ENCODE measurements around the gene KLF16. TPM values are rescaled to one million over a fixed set of nuclear protein-coding genes. Genes with fewer than 3 reads are reported as not detected.

The KLF16 gene
- total RNA-seq, 2 donors from 2014 or later = 7.7 to 11.0 TPM

DNA sequence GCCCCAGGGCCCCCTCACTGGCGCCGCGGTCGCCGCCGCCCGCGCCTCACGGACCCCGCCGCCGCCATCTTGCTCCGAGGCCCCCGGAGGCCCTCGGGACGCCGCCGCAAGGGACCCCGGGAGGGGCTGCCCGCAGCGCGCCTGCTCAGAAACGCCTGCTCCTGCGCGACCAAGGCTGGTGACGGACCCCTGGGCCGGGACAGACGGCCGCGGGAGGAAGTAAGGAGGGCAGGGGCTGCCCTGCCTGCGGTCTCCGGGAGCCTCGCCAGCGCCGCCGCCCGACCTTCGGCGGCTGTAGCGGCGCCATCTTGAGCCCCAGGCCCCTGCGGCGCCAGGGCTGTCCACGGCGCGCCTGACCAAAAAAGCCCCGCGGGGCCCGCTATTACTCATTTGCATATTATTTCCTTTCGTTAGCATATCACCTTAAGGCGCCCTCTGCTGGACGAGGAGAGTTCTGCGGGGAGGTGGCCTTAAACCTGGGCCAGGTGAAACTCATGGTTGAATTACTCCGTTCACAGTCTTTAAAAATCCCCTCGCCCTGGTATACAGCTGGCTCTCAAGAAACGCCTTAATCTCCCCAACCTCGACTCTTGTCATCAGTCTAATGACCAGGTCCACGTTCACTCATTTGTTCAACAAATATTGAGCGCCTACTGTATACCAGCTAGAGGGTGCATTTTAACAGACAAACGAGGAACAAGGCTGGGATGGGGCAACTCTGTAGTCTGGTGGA, 14.8 kb downstream of the KLF16 start, which contains the start of gene REXO1:
TSS of gene REXO1 (minus strand) at position 85 of the 733 bp plus-strand sequence. CDS start 125 bp downstream, outside the sequence.
- Histone ChIP-seq H3K9me3 (no peaks in the 10 kb centered on the region), H3K4me3 (peak within 1 kb of the TSS; percentile 92), H3K27ac (peak within 1 kb of the TSS; percentile 91 to 99), H3K36me3 (no peaks in the 10 kb centered on the region), H3K4me1 (ENCODE audit: control insufficient read depth in 1 of 2, low read depth in 2 of 2) (peaks cover 28 to 43% of the 10 kb centered on the region in 2 donors), H3K27me3 (replicated peaks; ENCODE audit: insufficient read depth) (no peaks in the 10 kb centered on the region)
- peak; percentile 84 for ATAC-seq (ENCODE audit: insufficient number of reproducible peaks, low FRiP score, low read depth)
- DNase-seq (ENCODE audit: low spot score) = peak; percentile 87
- TF ChIP-seq, protein P1, sequence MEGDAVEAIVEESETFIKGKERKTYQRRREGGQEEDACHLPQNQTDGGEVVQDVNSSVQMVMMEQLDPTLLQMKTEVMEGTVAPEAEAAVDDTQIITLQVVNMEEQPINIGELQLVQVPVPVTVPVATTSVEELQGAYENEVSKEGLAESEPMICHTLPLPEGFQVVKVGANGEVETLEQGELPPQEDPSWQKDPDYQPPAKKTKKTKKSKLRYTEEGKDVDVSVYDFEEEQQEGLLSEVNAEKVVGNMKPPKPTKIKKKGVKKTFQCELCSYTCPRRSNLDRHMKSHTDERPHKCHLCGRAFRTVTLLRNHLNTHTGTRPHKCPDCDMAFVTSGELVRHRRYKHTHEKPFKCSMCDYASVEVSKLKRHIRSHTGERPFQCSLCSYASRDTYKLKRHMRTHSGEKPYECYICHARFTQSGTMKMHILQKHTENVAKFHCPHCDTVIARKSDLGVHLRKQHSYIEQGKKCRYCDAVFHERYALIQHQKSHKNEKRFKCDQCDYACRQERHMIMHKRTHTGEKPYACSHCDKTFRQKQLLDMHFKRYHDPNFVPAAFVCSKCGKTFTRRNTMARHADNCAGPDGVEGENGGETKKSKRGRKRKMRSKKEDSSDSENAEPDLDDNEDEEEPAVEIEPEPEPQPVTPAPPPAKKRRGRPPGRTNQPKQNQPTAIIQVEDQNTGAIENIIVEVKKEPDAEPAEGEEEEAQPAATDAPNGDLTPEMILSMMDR (IDR thresholded peaks at IDR 0.05) = peak; percentile 93

DNA sequence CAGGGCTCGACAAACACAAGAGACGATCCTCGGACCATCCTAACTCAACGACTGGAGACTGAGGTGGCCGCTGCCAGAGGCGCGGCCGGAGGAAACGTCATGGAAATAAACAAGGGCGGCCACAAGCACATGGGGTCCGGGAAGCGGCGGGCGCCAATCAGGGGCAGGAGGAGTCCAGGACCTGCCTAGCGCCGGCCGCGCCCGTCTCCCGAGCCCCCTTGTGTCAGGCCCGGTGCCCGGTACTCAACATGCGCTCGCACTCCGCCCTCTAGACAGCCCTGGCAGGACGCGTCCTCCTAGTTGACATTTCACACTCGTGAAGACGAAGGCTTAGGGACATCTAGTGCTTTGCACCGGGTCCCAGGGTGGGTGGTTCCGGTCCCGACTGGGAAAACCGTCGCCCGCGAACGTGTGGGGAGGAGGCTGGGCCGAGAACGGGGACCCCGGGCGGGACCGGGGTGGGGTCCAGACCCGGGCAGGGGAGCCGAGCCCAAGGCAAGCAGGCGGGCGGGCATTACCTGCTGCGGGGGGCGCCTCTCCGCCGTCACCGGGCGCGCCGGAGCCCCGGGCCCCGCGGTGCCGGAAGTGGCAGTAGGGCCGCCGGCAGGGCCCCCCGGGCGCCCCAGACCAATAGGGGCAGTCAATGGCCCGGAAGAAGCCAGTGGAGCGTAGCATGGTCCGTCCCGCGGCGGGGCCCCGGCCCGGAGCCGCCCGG, 15.5 kb downstream of the KLF16 start:
- Histone ChIP-seq H3K4me3 (peak overlapping the region; percentile 92), H3K27ac (peak overlapping the region; percentile 91 to 99), H3K27me3 (replicated peaks; ENCODE audit: insufficient read depth) (no peaks in the 10 kb centered on the region), H3K4me1 (ENCODE audit: control insufficient read depth in 1 of 2, low read depth in 2 of 2) (peaks cover 22 to 42% of the 10 kb centered on the region in 2 donors), H3K9me3 (no peaks in the 10 kb centered on the region), H3K36me3 (no peaks in the 10 kb centered on the region)
- ATAC-seq (ENCODE audit: insufficient number of reproducible peaks, low FRiP score, low read depth) = no peak
- DNase-seq (ENCODE audit: low spot score) = no peak
- TF ChIP-seq, protein P1 (IDR thresholded peaks at IDR 0.05) = no peak

DNA sequence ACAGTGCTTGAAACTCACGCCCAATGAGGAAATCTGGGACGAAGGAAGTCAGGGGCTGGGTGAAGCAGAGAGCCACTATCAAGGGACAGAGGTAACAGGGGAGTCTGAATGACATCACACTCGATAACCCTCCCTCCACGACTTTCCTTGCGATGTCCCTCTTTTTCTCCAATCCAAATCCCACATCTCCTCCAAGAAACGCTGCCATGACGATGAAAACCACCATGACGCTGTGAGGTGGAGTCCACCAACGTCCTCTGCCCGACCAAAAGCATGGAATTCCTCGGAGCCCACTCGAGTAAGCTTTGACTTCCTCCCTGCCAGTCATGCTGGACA, 16.1 kb downstream of the KLF16 start:
- H3K4me1 ChIP-seq (ENCODE audit: control insufficient read depth in 1 of 2, low read depth in 2 of 2) = peaks cover 22 to 42% of the 10 kb centered on the region in 2 donors

DNA sequence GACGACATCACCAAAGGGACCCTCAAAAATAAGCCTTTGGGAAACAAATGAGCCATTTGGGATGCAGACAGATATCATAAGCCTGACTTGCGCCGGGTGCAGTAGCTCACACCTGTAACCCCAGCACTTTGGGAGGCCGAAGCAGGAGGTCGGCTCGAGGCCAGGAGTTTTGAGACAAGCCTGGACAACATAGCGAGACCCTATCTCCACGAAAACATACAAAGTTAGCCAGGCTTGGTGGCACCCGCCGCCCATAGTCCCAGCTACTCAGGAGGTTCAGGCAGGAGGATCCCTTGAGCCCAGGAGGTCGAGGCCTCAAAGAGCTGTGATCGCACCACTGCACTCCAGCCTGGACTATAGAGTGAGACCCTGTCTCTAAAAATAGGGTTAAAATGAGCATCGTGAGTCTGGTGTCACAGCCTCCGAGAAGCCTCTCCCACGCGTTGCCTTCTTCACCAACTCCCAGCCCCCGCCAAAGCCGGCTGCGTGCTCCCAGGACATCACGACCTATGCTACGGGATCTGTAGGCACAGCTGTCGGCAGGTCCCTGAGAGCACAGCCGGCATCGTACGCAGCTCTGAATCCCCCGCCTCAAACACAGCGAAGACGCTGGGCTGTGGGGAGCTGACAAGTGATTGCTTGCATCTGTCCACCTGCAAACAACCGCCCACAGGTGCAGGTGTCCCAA, 16.7 kb downstream of the KLF16 start:
- H3K4me1 ChIP-seq (ENCODE audit: control insufficient read depth in 1 of 2, low read depth in 2 of 2) = peaks cover 22 to 42% of the 10 kb centered on the region in 2 donors
- no peak for DNase-seq (ENCODE audit: low spot score)

More for the DNA sequence above, 16.1 kb downstream of the KLF16 start:
- ATAC-seq (ENCODE audit: insufficient number of reproducible peaks, low FRiP score, low read depth) = no peak
- no peak for DNase-seq (ENCODE audit: low spot score)
- no peaks in the 10 kb centered on the region for H3K27me3 ChIP-seq (replicated peaks; ENCODE audit: insufficient read depth)
- peaks cover 4% of the 10 kb centered on the region for H3K36me3 ChIP-seq
- no peak overlapping the region for H3K27ac ChIP-seq
- H3K9me3 ChIP-seq = no peaks in the 10 kb centered on the region
- H3K4me3 ChIP-seq = peak overlapping the region; percentile 92
- TF ChIP-seq, protein P1 (IDR thresholded peaks at IDR 0.05) = no peak

More for the DNA sequence above, 16.7 kb downstream of the KLF16 start:
- no peak for ATAC-seq (ENCODE audit: insufficient number of reproducible peaks, low FRiP score, low read depth)
- Histone ChIP-seq H3K4me3 (peak overlapping the region; percentile 92), H3K36me3 (peaks cover 4% of the 10 kb centered on the region), H3K9me3 (no peaks in the 10 kb centered on the region), H3K27ac (no peak overlapping the region), H3K27me3 (replicated peaks; ENCODE audit: insufficient read depth) (no peaks in the 10 kb centered on the region)
- TF ChIP-seq, protein P1 (IDR thresholded peaks at IDR 0.05) = no peak

All from thoracic aorta (tissue), 2 donors.